GM21390 (cell line): ENCODE measurements around the gene HIC1.

Source experiments
- ATAC-seq: cut with Tn5 transposase; IDR thresholded peaks from one replicate; pipeline ENCODE4 v1.9.1; 2021; ENCODE audit not compliant: unreplicated experiment

HIC1 gene

DNA sequence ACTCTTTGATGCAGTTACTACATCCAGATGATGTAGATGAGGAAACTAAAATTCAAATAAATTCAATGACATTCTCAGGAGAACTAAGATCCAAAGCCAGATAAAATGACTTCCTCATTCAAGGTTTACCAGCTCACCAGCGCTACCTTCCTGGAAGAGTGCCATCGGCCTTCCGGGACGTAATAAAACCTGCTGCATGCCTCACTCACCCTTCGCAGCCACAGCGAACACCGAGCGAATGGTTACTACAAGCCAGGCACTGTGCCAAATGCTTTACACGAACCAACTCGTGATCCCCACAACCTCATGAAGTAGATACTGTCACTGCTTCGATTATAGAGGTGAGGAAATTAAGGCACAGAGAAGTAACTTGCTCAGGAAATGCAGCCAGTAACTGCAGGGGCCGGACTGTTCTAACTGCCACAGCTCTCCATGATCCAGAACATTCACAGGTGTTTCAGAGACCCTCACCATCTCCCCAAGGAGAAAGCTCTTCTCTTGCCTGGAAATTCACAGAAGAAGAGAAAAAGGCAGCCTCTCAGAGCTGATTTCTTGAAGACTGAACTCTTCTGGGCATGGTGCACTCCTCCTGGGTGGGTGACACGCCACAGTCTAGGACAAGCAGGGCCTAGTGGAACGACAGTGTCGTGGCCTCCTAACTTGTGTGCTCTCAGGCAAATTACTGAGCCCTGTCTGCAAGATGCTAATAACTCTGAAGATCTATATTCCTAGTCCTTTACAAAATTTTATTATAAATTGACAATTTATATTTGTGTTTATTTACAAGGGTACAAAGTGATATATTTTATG lies 46.8 kb downstream of the HIC1 start:
- no peak for ATAC-seq

DNA sequence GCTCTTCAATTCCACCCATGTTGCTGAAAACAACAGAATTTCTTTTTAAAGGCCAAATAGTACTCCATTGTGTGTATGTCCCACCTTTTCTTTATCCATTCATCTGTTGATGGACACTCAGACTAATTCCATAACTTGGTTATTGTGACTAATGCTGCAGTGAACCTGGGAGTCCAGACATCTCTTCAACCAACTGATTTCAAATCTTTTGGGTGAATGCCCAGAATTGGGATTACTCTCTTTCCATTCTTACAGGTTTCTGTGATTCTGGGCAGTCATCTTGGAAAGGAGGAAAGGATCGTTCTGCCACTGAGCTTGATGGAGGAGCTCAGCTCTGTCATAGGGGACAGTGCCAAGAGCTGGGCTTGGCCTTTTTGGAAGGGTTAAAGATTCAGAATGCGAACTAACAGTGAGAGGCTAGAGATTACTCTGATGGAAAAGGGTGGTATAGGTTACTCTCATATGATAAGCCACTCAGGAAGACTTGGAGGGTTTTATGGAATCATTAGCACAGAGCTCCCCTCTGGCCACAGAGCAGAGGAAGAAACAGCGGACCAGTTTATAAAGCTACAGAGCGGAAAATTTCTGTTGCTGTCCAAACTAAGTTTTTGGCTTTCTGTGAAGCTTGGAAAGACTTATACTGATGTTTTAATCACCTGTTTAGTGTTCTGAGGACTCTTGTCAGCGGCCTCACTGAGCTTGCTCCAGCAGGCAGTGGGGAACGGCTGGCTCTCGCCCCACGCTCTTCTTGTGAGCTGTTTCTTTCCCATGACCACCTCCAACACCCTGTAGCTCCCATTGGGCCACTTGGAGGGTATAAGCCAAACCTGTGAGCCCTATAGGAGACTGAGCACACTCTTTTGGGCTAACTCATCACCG lies 48.3 kb downstream of the HIC1 start:
- no peak for ATAC-seq

DNA sequence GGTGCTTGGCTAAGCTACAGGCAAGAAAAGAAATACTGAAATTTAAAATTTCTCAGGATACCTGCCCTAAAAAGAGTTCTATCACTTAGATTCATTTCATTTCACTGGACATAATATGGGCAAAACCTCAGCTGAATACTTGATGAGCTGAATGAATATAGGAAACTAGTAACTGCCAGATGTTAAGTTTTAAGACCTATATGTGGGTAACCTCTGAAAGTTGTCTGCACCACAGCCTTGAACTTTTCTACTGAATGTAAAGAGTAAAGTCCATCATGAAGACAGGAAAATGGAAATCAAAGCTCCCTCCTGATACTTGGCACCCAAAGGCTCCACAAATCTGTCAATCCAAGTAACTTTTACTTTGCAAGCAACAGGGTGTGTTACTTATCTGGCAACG lies 50.8 kb downstream of the HIC1 start:
- no peak for ATAC-seq

DNA sequence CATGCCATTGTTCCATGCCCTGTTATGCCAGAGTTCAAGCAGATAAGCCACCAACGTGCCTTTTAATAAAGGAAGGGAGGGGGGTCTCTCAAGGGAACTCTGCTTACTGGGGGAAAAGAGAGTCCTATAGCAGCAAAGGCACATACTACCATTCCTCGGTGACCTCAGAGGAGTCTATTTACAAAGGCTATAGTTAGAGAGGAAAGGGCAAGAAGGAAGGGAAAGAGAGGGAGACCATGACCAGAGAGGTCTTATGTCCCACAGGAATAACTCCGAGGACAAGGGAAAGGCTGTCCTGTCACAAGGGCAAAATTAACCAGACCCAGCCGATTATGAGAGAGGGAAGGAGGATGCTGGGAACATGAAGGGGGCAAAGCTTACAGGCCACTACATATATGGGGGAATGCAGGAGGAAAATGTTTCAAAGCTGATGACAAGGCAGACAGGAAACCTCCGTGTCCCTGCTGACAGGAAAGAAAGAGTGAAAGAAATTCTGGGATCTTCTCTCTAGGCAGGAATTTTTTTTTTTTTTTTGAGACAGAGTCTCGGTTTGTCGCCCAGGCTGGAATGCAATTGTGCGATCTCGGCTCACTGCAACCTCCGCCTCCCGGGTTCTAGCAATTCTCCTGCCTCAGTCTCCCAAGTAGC lies 51.5 kb downstream of the HIC1 start:
- ATAC-seq: no peak

DNA sequence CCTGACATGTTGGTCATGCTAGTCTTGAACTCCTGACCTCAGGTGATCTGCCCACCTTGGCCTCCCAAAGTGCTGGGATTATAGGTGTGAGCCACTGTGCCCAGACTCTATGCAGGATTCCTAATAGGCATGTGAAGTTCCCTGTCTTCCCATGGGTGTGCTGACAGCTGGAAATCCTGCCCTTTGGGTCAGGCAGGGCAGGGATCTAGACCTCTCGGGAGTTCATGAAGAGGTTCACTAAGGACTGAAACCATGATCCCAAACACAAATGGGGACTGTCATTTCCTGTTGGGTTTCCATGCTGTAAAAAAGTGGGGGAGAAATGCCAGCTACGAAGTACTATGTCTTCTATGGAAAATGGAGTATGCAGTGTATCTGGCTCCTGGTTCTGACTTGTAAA lies 52.1 kb downstream of the HIC1 start:
- no peak for ATAC-seq

DNA sequence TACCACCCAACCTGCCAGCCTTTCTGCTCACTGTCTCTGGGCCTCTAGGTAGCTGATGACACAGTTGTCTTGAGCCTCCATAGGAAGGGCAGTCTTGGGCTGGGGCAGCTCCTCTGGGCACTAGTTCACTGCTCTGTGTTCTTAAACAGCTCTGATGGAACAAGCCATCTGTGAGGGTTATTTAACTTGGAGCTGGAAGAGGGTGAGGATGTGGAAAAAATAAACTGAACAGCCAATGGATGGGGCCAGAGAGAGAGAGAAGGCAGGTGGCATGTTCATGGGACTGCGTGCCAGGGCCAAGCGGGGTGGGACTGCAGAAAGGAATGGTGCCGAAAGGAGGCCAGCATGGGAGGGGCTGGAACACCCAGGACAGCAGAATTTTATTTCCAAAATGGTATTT lies 52.6 kb downstream of the HIC1 start:
- no peak for ATAC-seq

DNA sequence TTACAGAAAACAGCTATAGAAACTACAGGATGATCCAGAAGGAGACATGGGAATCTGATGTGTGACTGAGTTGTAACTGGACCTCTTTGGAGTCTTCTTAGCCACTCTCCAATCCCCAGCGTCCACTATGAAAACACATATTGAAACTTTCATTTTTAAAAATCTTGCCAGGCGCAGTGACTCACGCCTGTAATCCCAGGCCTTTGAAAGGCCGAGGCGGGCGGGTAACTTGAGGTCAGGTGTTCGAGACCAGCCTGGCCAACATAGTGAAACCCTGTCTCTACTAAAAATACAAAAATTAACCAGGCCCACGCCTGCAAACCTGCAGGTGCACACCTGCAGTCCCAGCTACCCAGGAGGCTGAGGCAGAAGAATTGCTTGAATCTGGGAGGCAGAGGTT lies 53.3 kb downstream of the HIC1 start:
- no peak for ATAC-seq

DNA sequence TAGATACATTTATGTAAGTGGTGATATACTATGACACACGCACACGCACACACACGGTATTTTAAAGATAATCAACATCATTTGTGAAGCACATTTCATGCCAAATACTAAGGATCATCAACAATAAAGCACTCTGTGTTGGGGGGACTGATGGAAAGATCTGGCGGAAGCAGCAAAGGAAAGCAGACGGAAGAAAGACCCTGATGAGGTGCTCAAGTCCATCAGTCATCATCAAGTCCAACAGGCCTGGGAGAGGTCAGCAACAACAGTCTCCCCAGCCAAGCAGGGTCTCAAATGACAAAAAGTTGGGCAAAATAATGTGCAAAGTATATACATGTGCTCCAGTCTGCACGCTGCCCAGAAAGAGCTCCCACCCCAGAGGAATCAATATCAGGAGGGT lies 55.5 kb downstream of the HIC1 start:
- ATAC-seq: no peak

DNA sequence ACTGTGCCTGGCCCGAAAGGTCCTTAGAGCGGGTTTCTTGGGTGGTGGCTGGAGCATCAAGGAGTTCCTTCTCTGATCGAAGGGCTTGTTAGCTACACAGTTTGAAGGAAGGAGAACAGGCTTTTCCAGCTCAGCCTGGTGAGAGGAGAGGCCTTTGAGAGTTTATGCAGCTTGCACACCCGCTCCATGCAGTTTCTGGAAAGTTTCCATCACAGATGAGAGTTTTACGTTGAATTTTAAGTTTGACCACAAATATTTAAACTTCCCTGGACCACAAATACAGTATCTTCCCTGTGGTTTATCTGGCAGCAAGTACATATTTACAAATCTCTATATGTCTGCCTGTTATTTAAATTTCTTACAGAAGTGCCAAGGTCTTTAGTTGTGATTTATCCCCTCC lies 56.8 kb downstream of the HIC1 start:
- ATAC-seq: no peak
